HG03432 (cell line): Measurements from ENCODE around the gene FCHO2.
A peak's percentile ranks its signal among the peaks of the same experiment; 100 is the strongest.
"Not testable (repeated sequence)": the region's sequence is repeated elsewhere in the genome, so short reads cannot be mapped to it uniquely, and the experiment has no call there.

ENCODE experiments used
- ATAC-seq: cut with Tn5 transposase; IDR thresholded peaks from one replicate; pipeline ENCODE4 v1.9.1; 2021; ENCODE audit warnings: mild to moderate bottlenecking, moderate library complexity; ENCODE audit not compliant: unreplicated experiment

FCHO2 gene

DNA sequence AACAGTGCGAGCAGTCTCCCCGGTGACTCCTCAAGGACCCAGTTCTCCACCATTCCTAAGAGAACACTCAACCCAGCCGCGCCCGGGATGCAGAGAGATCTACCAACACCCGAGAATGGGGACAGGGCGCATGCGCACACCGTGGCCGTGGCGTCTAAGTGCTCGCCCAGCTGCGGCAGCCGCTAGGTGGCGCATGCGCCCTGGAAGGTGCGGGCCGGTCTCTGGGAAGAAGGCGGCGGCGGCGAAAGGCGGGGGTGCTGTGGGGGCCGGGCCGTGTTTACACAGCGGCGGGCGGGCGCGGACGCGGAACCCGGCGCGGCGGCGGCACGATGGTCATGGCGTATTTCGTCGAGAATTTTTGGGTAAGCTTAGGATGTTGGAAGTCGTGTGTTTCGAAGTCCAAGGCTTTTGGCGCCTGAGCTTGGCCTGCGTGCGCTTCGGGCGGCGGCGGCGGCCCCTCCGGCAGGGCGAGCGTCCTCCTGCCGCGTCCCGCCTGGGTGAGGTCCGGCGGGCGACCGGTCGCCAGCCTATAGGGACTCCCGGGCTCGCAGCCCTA is at the start of gene FCHO2:
TSS of gene FCHO2 (plus strand) at position 274 of the 556 bp plus-strand sequence. CDS start at position 330, 56 bp downstream.
- peak; percentile 96 for ATAC-seq

DNA sequence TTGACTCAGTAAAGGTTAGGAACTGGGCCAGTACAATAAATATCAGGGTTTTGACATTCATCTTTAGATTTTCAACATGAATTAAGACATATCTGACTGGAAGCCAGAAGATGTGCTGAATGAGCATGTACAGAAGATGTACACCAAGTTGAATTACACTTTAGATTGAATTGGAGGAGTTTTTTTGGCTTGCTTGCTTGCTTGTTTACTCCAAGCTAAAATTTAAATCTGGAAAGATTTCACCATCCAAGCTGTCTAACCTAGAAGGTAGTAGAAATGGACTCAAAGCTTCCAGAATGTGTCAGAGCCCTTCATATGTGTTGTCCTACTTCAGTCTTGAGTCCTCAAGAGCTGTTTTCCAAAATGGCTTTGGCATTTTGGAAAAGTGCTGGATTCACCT is 49.0 kb upstream of the FCHO2 start:
- ATAC-seq, result no peak

GRCh38 chr5:72908664-72909063 is 47.2 kb upstream of the FCHO2 start:
- no peak for ATAC-seq

GRCh38 chr5:72917371-72917776 is 38.5 kb upstream of the FCHO2 start:
- ATAC-seq, result no peak

DNA sequence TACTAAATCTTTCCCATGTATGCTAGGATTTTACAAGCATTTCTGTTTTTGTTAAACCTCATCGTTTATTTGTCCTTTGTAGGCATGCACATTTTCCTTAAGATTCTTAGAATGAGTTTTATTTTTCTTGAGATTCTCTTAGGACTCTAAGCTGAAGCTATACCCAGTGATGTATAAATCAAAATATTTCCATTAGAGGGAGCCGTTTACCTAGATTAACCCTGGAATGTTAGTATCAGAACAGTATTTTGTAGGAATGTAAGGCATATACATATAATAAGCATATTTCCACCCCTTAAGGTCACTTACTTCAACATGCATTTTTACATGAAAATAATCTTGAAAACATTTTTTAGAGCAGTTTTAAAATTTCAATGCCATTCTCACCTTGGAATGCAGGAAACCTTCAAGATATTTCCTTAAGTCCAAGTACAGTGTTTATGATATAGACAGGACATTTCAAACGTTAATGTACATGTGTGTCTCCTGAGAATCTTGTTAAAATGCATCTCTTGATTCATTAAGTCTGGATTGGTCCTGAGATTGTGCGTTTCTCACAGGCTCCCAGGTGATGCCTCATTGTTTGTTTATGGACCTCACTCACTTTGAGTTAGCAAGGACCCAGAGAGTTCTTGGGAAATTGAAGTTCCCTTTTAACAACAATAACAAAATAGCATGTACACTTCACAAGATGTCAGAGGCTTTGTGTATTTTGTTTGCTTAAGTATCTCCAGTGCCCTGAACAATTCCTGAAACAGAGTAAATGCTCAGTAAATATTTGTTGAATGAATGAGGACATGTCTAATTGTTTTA is 34.9 kb upstream of the FCHO2 start:
- no peak for ATAC-seq

DNA sequence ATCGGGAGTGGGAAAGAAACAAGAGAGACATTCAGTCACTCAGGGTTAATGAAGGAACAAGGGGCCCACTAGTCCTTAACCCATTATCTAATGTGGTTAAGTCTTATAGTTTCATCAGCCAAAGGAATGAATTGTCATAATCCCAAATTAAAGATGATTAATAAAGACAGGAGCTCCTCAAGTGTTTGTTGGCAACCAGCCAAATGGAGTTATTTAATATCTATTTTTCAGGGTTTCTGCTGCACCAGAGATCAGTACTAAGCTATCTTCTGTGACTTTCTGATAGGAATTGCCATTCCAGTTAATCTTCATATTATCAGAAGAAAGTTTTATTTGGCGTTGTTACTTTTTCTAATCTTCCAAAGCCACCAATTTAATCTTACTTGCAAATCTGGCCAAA is 34.0 kb upstream of the FCHO2 start:
- no peak for ATAC-seq

DNA sequence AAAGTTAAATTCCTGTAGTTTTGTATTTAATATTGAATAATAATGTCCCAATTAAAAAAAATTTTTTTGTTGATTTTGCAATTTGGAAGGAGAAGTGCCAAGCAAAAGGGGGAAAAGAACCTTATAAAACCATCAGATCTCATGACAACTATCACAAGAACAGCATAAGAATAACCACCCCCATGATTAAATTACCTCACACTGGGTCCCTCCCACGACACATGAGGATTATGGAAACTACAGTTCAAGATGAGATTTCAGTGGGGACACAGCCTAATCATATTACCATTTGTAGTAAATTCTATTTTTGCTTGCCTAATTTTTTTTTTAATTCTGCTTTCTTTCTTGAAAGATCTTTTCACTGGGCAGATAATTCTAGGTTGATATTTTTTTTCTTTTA is 33.4 kb upstream of the FCHO2 start:
- no peak for ATAC-seq

- ATAC-seq, result no peak
These were observed 30.4 kb upstream of the FCHO2 start for GRCh38 chr5:72925336-72926010.

GRCh38 chr5:72932686-72933085 is 23.2 kb upstream of the FCHO2 start:
- ATAC-seq, result not testable (repeated sequence)

DNA sequence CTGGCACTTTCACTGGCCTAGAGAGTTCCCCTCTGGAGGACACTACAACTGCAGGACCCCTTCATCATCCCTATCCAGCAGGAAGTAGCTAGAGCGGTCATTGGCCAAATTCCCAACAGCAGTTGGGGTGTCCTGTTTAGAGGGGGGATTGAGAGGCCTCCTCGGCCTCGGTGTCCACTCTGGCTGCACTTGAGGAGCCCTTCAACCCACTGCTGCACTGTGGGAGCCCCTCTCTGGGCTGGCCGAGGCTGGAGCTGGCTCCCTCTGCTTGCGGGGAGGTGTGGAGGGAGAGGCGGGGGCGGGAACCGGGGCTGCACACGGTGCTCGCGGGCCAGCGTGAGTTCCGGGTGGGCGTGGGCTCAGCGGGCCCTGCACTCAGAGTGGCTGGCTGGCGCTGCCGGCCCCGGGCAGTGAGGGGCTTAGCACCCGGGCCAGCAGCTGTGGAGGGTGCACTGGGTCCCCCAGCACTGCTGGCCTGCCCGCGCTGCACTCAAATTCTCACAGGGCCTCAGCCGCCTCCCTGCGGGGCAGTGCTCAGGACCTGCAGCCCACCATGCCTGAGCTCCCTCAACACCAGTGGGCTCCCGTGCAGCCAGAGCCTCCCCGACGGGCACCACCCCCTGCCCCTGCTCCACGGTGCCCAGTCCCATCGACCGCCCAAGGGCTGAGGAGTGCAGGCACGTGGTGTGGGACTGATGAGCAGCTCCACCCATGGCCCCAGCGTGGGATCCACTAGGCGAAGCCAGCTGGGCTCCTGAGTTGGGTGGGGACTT is 20.7 kb upstream of the FCHO2 start:
- ATAC-seq, result not testable (repeated sequence)

GRCh38 chr5:72936893-72937292 is 18.9 kb upstream of the FCHO2 start:
- no peak for ATAC-seq

DNA sequence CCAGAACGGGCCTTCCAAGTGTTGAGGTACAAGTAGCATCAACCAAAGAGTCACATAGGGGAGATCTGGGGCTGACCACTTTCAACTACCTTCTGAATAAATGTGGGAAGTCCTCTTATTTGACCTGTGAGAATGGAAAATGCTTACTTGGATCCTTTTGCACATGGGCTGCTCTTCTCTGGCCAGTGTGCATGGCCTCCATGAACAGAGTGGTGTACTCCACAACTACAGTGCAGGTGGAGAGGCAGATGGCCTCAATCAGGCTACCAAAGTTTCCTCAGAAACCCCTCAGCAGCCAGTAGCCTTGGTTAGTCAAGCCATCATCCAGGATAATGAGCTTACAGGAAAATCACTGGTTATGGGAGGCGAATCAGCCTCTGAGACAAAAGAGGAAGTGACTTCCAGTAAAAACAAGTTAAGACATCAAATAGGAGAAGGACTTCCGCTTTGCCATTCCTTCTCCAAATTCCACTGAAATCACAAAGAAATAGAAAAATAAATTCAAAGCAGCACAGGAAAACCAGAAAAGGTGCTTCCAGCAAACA is 18.3 kb upstream of the FCHO2 start:
- ATAC-seq, result no peak

- no peak for ATAC-seq
These were observed 17.6 kb upstream of the FCHO2 start for GRCh38 chr5:72938206-72938605.

DNA sequence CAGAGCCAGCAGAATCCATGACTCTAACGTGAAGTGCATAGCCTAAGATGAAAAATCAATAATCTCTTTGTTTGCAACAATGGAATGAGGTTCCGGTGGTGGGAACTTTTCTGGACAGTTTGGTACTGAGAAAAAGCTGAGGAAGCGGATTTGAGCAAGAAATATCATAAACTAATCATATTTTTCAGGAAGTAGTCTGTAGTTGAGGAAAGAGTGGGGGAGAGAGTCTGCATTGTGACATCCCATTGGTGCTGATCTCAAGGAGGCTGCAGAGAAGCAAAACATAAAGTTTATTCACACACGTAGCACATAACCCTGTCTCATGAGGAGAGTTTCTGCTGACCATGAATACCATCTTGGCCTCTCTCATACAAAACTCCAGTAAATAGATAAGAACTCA is 15.8 kb upstream of the FCHO2 start:
- ATAC-seq, result no peak

GRCh38 chr5:72943307-72943706 is 12.5 kb upstream of the FCHO2 start:
- ATAC-seq, result no peak

GRCh38 chr5:72947498-72947897 is 8.3 kb upstream of the FCHO2 start:
- ATAC-seq, result no peak

DNA sequence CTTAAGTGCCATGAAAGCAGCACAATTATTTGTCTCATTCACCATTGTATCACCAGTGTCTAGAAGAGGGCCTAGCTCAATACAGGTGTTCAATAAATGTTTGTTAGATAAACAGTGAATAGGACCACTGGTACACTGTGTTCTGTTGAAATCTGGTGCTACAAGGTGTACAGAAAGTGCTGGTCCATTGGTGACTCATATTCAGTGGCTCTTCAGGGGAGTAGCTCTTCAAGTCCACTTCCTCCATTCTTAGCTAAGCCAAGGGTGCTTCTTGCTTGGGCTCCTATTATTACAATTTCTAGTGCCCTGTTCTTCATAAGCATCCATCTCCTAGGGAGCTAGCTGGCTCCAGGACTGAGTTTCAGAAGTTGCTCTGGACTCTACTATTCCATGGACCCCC is 6.4 kb upstream of the FCHO2 start:
- ATAC-seq, result no peak

- ATAC-seq, result no peak
These were observed 4.0 kb upstream of the FCHO2 start for GRCh38 chr5:72951671-72952468.

DNA sequence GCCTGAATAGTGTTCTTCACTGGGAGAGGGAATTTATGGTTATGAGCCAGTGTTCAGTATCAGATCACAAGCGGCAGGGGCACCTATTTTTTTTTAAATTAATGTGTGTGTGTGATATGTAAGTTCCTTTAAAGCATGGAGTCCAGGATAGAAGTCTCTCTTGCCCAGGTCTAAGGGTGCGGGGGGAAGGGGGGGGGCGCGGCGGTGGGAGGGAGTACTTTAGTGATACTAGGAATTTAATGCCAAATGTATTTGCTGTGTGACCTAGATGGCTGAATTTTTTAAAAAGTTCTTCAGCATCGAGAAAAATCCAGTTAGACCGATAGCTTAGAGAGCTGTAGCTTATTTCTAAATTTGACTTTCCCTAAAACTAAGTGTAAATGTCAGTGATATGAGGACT is 1.5 kb upstream of the FCHO2 start:
- ATAC-seq, result no peak

GRCh38 chr5:72955143-72955767 is 586 bp upstream of the FCHO2 start:
- peak; percentile 47 for ATAC-seq
